Activated CD4-positive, alpha-beta memory T cell treated with anti-CD3 and anti-CD28 coated beads for 36 hours (primary cell): ENCODE measurements around the gene CAPNS1. TPM values are rescaled to one million over a fixed set of nuclear protein-coding genes. Genes with fewer than 3 reads are reported as not detected.
"Not testable (repeated sequence)": the region's sequence is repeated elsewhere in the genome, so short reads cannot be mapped to it uniquely, and the experiment has no call there.

Experiments
- CTCF ChIA-PET: fragments of 350-600 bp; sonication (Branson Sonifier 250); formaldehyde crosslinking; loops from one replicate; lab custom pipeline; 2021; ENCODE audit warnings: antibody characterized with exemption, inconsistent platforms; lab: Charles Lee
- POLR2A ChIA-PET: fragments of 350-600 bp; sonication (Branson Sonifier 250); formaldehyde crosslinking; loops from one replicate; lab custom pipeline; 2021; ENCODE audit warnings: antibody characterized with exemption; lab: Charles Lee
- DNase-seq: peaks from one replicate; pipeline ENCODE4 v3.0.0-alpha.2; 2020
- H3K27ac Mint-ChIP-seq: one replicate; pipeline ENCODE4 v1.8.0; 2021; ENCODE audit warnings: mixed read lengths
- H3K27me3 Mint-ChIP-seq: one replicate; pipeline ENCODE4 v1.8.0; 2021; ENCODE audit warnings: mixed read lengths
- H3K36me3 Mint-ChIP-seq: one replicate; pipeline ENCODE4 v1.8.0; 2021; ENCODE audit warnings: mixed read lengths
- H3K4me1 Mint-ChIP-seq: one replicate; pipeline ENCODE4 v1.8.0; 2021; ENCODE audit warnings: low read depth, mixed read lengths
- H3K4me3 Mint-ChIP-seq: one replicate; pipeline ENCODE4 v1.8.0; 2021; ENCODE audit warnings: mild to moderate bottlenecking, mixed read lengths
- H3K9me3 Mint-ChIP-seq: one replicate; pipeline ENCODE4 v1.8.0; 2021; ENCODE audit warnings: mixed read lengths
- intact Hi-C: fragments of 100-400 bp; cut with micrococcal nuclease; formaldehyde crosslinking; loops from one replicate; pipeline ENCODE4 v1.15.1; 2023
- total RNA-seq, 2 experiments: library from RNA; stranded (reverse); gene quantifications; one replicate each; pipeline ENCODE4 v1.2.3, GENCODE V29; 2021

Gene CAPNS1
- total RNA-seq, 2 experiments from 2014 or later: 430 to 447 TPM

DNA sequence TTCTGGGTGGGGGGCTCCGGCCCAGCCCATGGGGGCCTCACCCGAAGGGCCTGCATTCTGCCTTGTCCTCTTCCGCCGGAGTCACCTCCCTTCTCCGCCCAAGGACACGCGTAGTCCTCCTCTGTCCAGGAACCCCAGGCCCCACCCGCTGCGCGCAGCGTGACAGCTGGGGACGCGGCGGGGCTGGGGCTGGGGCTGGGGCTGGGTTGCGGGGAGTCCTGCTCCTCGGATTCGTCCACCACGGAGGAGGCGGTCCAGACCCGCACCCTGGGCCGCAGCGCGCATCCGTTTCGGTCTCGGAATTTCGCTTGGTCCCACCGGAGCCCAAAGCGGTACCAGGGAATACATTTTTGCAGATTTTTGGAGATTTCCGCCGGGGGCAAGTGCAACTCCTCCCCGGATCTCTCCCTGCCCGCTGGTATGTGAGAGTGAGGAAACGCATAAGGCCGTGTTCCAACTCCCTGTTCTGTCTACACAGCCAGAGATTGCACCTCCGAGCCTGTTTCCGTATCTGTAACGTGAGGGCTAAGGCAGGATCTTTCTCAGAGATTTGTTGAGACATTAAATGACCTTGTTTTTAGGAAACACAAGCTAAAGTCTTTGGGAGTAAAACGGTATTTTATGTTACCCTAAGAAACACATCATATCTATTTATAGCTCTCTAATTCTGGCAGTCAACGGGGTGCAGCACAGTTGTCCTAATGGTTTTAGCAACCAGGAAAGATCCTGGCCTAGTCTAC, 12.7 kb downstream of the CAPNS1 start, which contains the start of gene COX7A1:
Gene COX7A1, minus strand, starts transcription at position 96 of the 740 bp plus-strand sequence. Its CDS starts 40 bp downstream, at position 56.
- H3K27me3 Mint-ChIP-seq: no peaks in the 10 kb centered on the region
- no peak within 1 kb of the TSS for H3K4me3 Mint-ChIP-seq
- H3K9me3 Mint-ChIP-seq: no peaks in the 10 kb centered on the region
- intact Hi-C loops: no loop called here
- ChIA-PET CTCF (interaction anchor here (2.3 kb wide), 1 partner anchor 25 kb away, joined by 9 read pairs; no protein-coding TSS in a partner anchor), POLR2A (interaction anchor here (0.6 kb wide), 1 partner anchor 20 kb away, joined by 3 read pairs; no protein-coding TSS in a partner anchor)
- no peak within 1 kb of the TSS for H3K27ac Mint-ChIP-seq
- H3K36me3 Mint-ChIP-seq: peaks cover 20% of the 10 kb centered on the region
- DNase-seq: no peak
- H3K4me1 Mint-ChIP-seq: peaks cover 6% of the 10 kb centered on the region

DNA sequence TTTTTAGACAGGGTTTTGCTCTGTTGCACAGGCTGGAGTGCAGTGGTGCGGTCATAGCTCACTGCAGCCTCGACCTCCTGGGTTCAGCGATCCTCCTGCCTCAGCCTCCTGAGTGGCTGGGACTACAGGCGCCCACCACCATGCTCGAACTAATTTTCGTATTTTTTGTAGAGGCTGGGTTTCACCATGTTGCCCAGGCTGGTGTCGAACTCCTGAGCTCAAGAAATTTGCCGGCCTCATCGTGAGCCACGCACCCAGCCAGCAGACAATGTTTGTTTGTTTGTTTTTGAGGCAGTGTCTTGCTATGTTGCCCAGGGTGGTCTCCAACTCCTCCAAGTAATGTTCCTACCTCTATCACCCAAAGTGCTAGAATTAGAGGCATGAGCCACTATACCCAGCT, 13.3 kb downstream of the CAPNS1 start:
- no peak for DNase-seq
- H3K9me3 Mint-ChIP-seq: no peaks in the 10 kb centered on the region
- peaks cover 6% of the 10 kb centered on the region for H3K4me1 Mint-ChIP-seq
- H3K4me3 Mint-ChIP-seq: no peak overlapping the region
- ChIA-PET POLR2A (interaction anchor here (0.6 kb wide), 1 partner anchor 20 kb away, joined by 3 read pairs; no protein-coding TSS in a partner anchor), CTCF (interaction anchor here (2.3 kb wide), 1 partner anchor 25 kb away, joined by 9 read pairs; no protein-coding TSS in a partner anchor)
- intact Hi-C loops: no loop called here
- H3K36me3 Mint-ChIP-seq: peaks cover 18% of the 10 kb centered on the region
- H3K27me3 Mint-ChIP-seq: no peaks in the 10 kb centered on the region
- no peak overlapping the region for H3K27ac Mint-ChIP-seq

DNA sequence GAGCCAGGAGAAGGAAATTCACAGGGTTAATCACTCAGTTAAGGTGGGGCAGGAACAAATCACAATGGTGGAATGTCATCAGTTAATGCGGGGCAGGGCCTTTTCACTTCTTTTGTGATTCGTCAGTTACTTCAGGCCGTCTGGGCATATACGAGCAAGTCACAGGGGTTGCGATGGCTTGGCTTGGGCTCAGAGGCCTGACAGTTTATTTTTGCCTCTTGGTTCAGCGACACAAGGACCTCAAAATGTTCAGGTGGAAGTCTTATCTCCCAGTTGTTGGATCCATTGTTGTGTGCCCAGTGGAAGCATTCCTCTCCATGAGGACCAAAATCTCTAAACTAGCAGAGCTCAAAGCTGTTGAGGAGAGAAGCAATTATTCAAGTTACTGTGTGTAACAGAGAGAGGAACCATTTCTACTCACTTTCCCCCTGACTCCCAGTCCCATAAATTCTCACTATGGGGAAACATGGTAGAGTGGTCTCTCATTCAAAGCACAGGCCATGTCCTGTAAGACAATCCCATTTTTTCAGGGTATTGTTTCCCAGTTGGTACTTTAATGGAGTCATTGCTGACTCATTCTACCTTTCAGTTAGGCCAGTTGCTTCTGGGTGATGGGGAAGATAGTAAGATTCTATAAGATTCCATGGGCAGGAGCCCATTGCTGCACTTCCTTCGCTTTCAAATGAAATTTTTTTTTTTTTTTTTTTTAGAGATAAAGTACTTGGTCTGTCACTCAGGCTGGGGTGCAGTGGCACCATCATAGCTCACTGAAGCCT, 21.1 kb downstream of the CAPNS1 start:
- no peak overlapping the region for H3K4me3 Mint-ChIP-seq
- no peak overlapping the region for H3K27ac Mint-ChIP-seq
- H3K4me1 Mint-ChIP-seq: peaks cover 2% of the 10 kb centered on the region
- no peaks in the 10 kb centered on the region for H3K27me3 Mint-ChIP-seq
- DNase-seq: no peak
- H3K36me3 Mint-ChIP-seq: no peaks in the 10 kb centered on the region
- CTCF ChIA-PET: interaction anchor here (0.7 kb wide), 1 partner anchor 33 kb away, joined by 4 read pairs; no protein-coding TSS in a partner anchor
- no peaks in the 10 kb centered on the region for H3K9me3 Mint-ChIP-seq
- POLR2A ChIA-PET: no interaction called here
- intact Hi-C loops: no loop called here

DNA sequence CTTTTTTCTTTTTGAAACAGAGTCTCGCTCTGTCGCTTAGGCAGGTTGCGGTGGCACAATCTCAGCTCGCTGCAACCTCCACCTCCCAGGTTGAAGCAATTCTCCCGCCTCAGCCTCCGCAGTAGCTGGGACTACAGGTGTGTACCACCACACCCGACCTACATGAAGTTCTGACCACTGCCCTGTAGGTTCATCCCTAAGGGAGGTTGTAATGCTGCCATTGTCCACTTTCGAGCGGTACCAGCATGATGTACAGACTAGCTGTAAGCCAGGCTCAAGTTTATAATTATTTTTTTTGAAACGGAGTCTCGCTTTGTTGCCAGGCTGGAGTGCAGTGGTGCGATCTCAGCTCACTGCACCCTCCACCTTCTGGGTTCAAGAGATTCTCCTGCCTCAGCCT, 23.9 kb downstream of the CAPNS1 start:
- H3K27me3 Mint-ChIP-seq: no peaks in the 10 kb centered on the region
- H3K4me3 Mint-ChIP-seq: no peak overlapping the region
- ChIA-PET POLR2A (no interaction called here), CTCF (interaction anchor here (1.5 kb wide), 1 partner anchor 10 kb away, joined by 5 read pairs; no protein-coding TSS in a partner anchor)
- no peak for DNase-seq
- intact Hi-C loops: no loop called here
- no peaks in the 10 kb centered on the region for H3K4me1 Mint-ChIP-seq
- no peaks in the 10 kb centered on the region for H3K36me3 Mint-ChIP-seq
- no peaks in the 10 kb centered on the region for H3K9me3 Mint-ChIP-seq
- no peak overlapping the region for H3K27ac Mint-ChIP-seq

DNA sequence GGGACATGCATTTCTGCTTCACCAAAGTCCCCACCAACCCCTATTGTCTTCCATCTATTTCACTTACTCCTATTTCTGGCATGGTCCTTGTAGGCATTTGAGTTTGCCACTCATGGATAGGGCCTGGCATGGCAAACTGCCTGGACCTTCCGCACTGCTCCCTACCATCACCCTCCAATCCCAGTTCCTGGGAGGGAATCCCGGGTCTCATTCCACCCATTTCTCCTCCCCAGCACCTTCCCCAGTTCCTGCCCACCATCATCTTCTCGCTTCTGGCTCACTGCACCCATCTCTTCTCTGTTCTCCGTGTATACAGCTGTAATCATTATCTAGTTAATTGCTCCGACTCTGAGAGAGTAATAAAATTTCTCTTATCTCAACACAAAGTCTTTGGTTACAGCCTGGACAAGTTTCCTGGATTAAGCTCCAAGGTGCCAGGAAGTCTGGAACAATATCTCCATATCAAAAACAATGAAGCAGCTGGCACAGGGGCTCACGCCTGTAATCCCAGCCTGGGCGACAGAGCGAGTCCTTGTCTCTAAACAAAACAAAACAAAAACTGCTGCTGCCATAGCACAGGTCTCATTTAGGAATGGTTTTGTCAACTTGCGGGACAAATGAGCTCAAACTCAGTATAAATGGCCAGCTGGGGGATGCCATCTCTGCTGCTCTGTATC, 29.4 kb downstream of the CAPNS1 start:
- Mint-ChIP-seq H3K36me3 (no peaks in the 10 kb centered on the region), H3K4me1 (peaks cover 3% of the 10 kb centered on the region), H3K9me3 (no peaks in the 10 kb centered on the region), H3K27me3 (no peaks in the 10 kb centered on the region), H3K4me3 (no peak overlapping the region), H3K27ac (no peak overlapping the region)
- ChIA-PET CTCF (interaction anchor here (0.8 to 3.6 kb wide), 11 partner anchors 10 to 222 kb away, joined by 3 to 54 read pairs (median 5); partner anchors contain the start of genes CAPNS1, ZNF146 and ZNF565), POLR2A (interaction anchor here (1.1 to 1.7 kb wide), 3 partner anchors 13 to 54 kb away, joined by 3 to 4 read pairs (median 3); partner anchors contain the start of gene TBCB)
- no peak for DNase-seq
- intact Hi-C loops: no loop called here

DNA sequence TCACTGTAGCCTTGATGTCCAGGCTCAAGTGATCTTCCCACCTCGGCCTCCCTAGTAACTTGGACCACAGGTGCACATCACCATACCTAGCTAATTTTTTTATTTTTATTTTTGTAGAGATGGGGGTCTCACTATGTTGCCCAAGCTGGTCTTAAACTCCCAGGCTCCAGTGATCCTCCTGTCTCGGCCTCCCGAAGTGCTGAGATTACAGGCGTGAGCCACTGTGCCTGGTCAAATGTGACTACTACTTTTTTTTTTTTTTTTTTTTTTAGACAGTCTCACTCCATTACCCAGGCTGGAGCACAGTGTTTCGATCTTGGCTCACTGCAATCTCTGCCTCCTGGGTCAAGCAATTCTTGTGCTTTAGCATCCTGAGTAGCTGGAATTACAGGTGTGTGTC, 33.0 kb downstream of the CAPNS1 start:
- H3K27ac Mint-ChIP-seq: no peak overlapping the region
- H3K36me3 Mint-ChIP-seq: no peaks in the 10 kb centered on the region

DNA sequence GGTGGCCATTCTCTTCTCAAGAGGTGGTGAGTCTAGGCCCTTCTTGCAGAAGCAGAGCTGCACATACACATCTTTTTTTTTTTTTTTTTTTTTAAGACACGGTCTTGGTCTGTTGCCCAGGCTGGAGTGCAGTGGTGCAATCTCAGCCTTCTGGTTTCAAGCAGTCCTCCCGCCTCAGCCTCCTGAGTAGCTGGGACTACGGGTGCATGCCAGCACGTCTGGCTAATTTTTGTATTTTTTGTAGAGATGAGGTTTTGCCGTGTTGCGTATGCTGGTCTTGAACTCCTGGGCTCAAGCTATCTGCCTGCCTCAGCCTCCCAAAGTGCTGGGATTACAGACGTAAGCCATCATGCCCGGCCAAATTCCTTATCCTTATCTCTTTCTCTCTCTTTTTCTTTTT, 34.0 kb downstream of the CAPNS1 start:
- H3K27ac Mint-ChIP-seq, H3K9me3 Mint-ChIP-seq, H3K27me3 Mint-ChIP-seq, DNase-seq, H3K36me3 Mint-ChIP-seq, POLR2A ChIA-PET, H3K4me1 Mint-ChIP-seq, H3K4me3 Mint-ChIP-seq: not testable (repeated sequence)
- CTCF ChIA-PET: interaction anchor here (1.4 to 4.6 kb wide), 3 partner anchors 9 to 46 kb away, joined by 5 to 31 read pairs (median 5); partner anchors contain the start of gene CAPNS1
- intact Hi-C loops: loop anchor here (5.0 kb wide), 1 partner anchor 117 kb away; no protein-coding TSS in a partner anchor

More for the DNA sequence above, 33.0 kb downstream of the CAPNS1 start:
- ChIA-PET POLR2A (interaction anchor here (1.3 kb wide), 1 partner anchor 136 kb away, joined by 3 read pairs; no protein-coding TSS in a partner anchor), CTCF (interaction anchor here (1.4 to 4.6 kb wide), 3 partner anchors 8 to 45 kb away, joined by 5 to 31 read pairs (median 5); partner anchors contain the start of gene CAPNS1)
- Mint-ChIP-seq H3K9me3 (no peaks in the 10 kb centered on the region), H3K4me1 (peaks cover 3% of the 10 kb centered on the region), H3K27me3 (no peaks in the 10 kb centered on the region), H3K4me3 (no peak overlapping the region)
- DNase-seq: no peak
- intact Hi-C loops: loop anchor here (5.0 kb wide), 1 partner anchor 116 kb away; no protein-coding TSS in a partner anchor

DNA sequence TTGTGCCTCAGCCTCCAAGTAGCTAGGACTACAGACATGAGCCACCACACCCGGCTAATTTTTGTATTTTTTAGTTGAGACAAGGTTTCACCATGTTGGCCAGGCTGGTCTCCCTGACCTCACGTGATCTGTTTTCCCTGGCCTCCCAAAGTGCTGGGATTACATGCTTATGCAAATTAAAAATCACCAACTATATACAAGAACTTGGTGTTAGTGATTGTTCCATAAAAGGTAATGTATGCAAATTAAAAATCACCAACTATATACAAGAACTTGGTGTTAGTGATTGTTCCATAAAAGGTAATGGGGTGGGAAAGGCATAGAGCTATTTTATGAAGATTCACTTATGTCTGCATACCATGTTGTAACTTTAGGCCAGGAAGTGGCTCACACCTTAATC, 39.2 kb downstream of the CAPNS1 start:
- H3K27me3 Mint-ChIP-seq, POLR2A ChIA-PET, H3K36me3 Mint-ChIP-seq, H3K27ac Mint-ChIP-seq, H3K4me1 Mint-ChIP-seq, H3K9me3 Mint-ChIP-seq, intact Hi-C loops, H3K4me3 Mint-ChIP-seq, DNase-seq: not testable (repeated sequence)
- CTCF ChIA-PET: interaction anchor here (1.8 to 1.9 kb wide), 2 partner anchors 9 to 51 kb away, joined by 4 to 7 read pairs; no protein-coding TSS in a partner anchor

DNA sequence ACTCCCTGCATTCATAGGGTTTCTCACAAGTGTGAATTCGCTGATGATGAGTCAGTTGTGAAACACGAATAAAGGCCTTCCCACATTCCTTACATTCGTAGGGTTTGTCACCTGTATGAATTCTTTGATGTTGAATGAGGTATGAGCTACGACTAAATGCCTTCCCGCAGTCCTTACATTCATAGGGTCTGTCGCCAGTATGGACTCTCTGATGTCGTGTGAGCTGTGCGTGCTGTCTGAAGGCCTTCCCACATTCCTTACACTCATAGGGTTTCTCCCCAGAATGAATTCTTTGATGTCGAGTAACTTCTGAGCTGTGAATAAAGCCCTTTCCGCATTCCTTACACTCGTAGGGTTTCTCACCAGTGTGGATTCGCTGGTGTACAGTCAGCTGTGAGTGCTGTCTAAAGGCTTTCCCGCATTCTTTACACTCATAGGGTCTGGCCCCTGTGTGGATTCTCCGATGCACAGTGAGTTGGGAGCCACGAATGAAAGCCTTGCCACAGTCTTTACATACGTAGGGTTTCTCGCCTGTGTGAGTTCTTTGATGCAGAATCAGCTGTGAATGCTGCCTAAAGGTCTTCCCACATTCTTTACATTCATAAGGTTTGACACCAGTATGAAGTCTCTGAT, 42.9 kb downstream of the CAPNS1 start:
- H3K4me1 Mint-ChIP-seq: no peaks in the 10 kb centered on the region
- intact Hi-C loops: no loop called here
- CTCF ChIA-PET: interaction anchor here (1.3 kb wide), 1 partner anchor 13 kb away, joined by 5 read pairs; no protein-coding TSS in a partner anchor
- DNase-seq: no peak
- H3K36me3 Mint-ChIP-seq: no peaks in the 10 kb centered on the region
- no peaks in the 10 kb centered on the region for H3K9me3 Mint-ChIP-seq
- H3K4me3 Mint-ChIP-seq: no peak overlapping the region
- POLR2A ChIA-PET: no interaction called here
- no peak overlapping the region for H3K27ac Mint-ChIP-seq
- H3K27me3 Mint-ChIP-seq: no peaks in the 10 kb centered on the region

DNA sequence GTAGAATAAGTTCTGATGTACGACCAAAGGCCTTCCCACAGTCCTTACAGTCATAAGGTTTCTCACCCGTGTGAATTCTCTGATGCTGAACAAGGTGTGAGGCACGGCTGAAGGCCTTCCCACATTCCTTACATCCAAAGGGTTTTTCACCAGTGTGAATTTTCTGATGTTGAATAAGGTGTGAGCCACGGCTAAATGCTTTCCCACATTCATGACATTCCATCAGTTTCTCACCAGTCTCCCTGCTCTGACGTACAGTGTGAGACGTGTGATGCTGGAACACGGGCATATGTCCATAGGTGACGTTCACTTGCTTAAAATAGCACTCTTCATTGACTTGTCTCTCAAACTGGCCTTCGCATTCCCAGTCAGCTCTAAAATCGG, 43.4 kb downstream of the CAPNS1 start:
- Mint-ChIP-seq H3K27me3 (no peaks in the 10 kb centered on the region), H3K27ac (no peak overlapping the region), H3K4me3 (no peak overlapping the region), H3K4me1 (no peaks in the 10 kb centered on the region), H3K36me3 (no peaks in the 10 kb centered on the region), H3K9me3 (no peaks in the 10 kb centered on the region)
- DNase-seq: no peak
- CTCF ChIA-PET: interaction anchor here (1.3 kb wide), 1 partner anchor 13 kb away, joined by 5 read pairs; no protein-coding TSS in a partner anchor
- POLR2A ChIA-PET: no interaction called here
- intact Hi-C loops: no loop called here

DNA sequence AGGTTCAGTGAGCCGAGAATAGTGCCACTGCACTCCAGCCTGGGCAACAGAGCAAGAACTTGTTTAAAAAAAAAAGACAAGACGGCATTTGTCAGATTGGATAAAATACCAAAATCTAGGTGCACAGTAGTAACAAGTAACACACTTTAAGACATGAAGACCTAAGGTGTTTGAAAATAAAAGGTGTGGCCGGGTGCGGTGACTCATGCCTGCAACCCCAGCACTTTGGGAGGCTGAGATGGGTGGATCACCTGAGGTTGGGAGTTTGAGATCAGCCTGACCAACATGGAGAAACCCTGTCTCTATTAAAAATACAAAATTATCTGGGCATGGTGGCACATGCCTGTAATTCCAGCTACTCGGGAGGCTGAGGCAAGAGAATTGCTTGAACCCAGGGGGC, 46.9 kb downstream of the CAPNS1 start:
- H3K27ac Mint-ChIP-seq, DNase-seq, H3K36me3 Mint-ChIP-seq, H3K4me1 Mint-ChIP-seq, H3K4me3 Mint-ChIP-seq, H3K27me3 Mint-ChIP-seq, intact Hi-C loops, H3K9me3 Mint-ChIP-seq: not testable (repeated sequence)
- ChIA-PET CTCF (interaction anchor here (1.2 kb wide), 1 partner anchor 59 kb away, joined by 3 read pairs; no protein-coding TSS in a partner anchor), POLR2A (interaction anchor here (0.6 kb wide), 1 partner anchor 46 kb away, joined by 4 read pairs; no protein-coding TSS in a partner anchor)
